Astrocyte (in vitro differentiated cells and primary cell): Measurements from ENCODE around the gene RPRD1B. TPM values are rescaled to one million over a fixed set of nuclear protein-coding genes. Genes with fewer than 3 reads are reported as not detected.

Experiments used
- DNase-seq: peaks from one replicate; pipeline ENCODE4 v3.0.0-alpha.2; 2010; ENCODE audit warnings: low read depth
- FAIRE-seq: peaks from 2 replicates; lab custom pipeline; 2011; peaks lifted over from hg19 to GRCh38; lab: Jason Lieb, UNC
- H2AFZ ChIP-seq: 2 replicates; pipeline ENCODE4 v1.6.0; 2012; ENCODE audit warnings: low read depth, low read length, inconsistent platforms
- H3K27ac ChIP-seq: 2 replicates; pipeline ENCODE4 v1.5.1; 2011; ENCODE audit warnings: low read depth, low read length, inconsistent platforms
- H3K27me3 ChIP-seq: 2 replicates; pipeline ENCODE4 v1.6.0; 2011; ENCODE audit warnings: low read length, inconsistent platforms; ENCODE audit not compliant: insufficient read depth
- H3K36me3 ChIP-seq: 2 replicates; pipeline ENCODE4 v1.5.1; 2011; ENCODE audit warnings: low read length, inconsistent platforms; ENCODE audit not compliant: insufficient read depth
- H3K4me1 ChIP-seq: 2 replicates; pipeline ENCODE4 v1.5.1; 2011; ENCODE audit warnings: low read length, inconsistent platforms; ENCODE audit not compliant: insufficient read depth
- H3K4me2 ChIP-seq: 2 replicates; pipeline ENCODE4 v1.6.0; 2012; ENCODE audit warnings: low read length, inconsistent platforms
- H3K4me3 ChIP-seq: 2 replicates; pipeline ENCODE4 v1.5.1; 2011; ENCODE audit warnings: low read depth, mild to moderate bottlenecking, low read length, inconsistent platforms; ENCODE audit not compliant: insufficient read depth
- H3K79me2 ChIP-seq: 2 replicates; pipeline ENCODE4 v1.6.0; 2012; ENCODE audit warnings: mild to moderate bottlenecking, low read length, inconsistent platforms; ENCODE audit not compliant: insufficient read depth
- H3K9ac ChIP-seq: 2 replicates; pipeline ENCODE4 v1.6.0; 2012; ENCODE audit warnings: mild to moderate bottlenecking, low read length, inconsistent platforms
- H3K9me3 ChIP-seq: 2 replicates; pipeline ENCODE4 v1.5.1; 2012; ENCODE audit warnings: low read depth, mild to moderate bottlenecking, low read length, inconsistent platforms; ENCODE audit not compliant: insufficient read depth
- H4K20me1 ChIP-seq: 2 replicates; pipeline ENCODE4 v1.6.0; 2012; ENCODE audit warnings: low read length, inconsistent platforms; ENCODE audit not compliant: insufficient read depth
- H3K27ac Mint-ChIP-seq: one replicate; pipeline ENCODE4 v1.8.0; 2021; ENCODE audit warnings: mild to moderate bottlenecking, mixed read lengths; ENCODE audit not compliant: unreplicated experiment
- H3K27me3 Mint-ChIP-seq: one replicate; pipeline ENCODE4 v1.8.0; 2021; ENCODE audit warnings: low read depth, mixed read lengths; ENCODE audit not compliant: unreplicated experiment
- H3K36me3 Mint-ChIP-seq: one replicate; pipeline ENCODE4 v1.8.0; 2021; ENCODE audit warnings: low read depth, mixed read lengths; ENCODE audit not compliant: unreplicated experiment
- H3K4me1 Mint-ChIP-seq: one replicate; pipeline ENCODE4 v1.8.0; 2021; ENCODE audit warnings: low read depth, mixed read lengths; ENCODE audit not compliant: unreplicated experiment
- H3K4me3 Mint-ChIP-seq: one replicate; pipeline ENCODE4 v1.8.0; 2021; ENCODE audit warnings: mild to moderate bottlenecking, moderate library complexity, mixed read lengths; ENCODE audit not compliant: unreplicated experiment
- H3K9me3 Mint-ChIP-seq: one replicate; pipeline ENCODE4 v1.8.0; 2021; ENCODE audit warnings: mild to moderate bottlenecking, mixed read lengths; ENCODE audit not compliant: unreplicated experiment
- EZH2 ChIP-seq: IDR thresholded peaks from 2 replicates; pipeline ENCODE4 v1.6.1; 2012; ENCODE audit warnings: mild to moderate bottlenecking, low read length, inconsistent platforms; ENCODE audit not compliant: insufficient read depth
- total RNA-seq: library from RNA; stranded (reverse); gene quantifications from 2 replicates; pipeline ENCODE4 v1.2.1, GENCODE V29; 2021
- TF ChIP-seq, protein P1 (sequence below): IDR thresholded peaks from 2 replicates; pipeline ENCODE4 v1.5.1; 2011; ENCODE audit warnings: low read depth, mild to moderate bottlenecking, inconsistent platforms, low read length, moderate library complexity; ENCODE audit not compliant: insufficient read depth

The RPRD1B gene
- total RNA-seq, 1 donor from 2014 or later, result 20.7 TPM

DNA sequence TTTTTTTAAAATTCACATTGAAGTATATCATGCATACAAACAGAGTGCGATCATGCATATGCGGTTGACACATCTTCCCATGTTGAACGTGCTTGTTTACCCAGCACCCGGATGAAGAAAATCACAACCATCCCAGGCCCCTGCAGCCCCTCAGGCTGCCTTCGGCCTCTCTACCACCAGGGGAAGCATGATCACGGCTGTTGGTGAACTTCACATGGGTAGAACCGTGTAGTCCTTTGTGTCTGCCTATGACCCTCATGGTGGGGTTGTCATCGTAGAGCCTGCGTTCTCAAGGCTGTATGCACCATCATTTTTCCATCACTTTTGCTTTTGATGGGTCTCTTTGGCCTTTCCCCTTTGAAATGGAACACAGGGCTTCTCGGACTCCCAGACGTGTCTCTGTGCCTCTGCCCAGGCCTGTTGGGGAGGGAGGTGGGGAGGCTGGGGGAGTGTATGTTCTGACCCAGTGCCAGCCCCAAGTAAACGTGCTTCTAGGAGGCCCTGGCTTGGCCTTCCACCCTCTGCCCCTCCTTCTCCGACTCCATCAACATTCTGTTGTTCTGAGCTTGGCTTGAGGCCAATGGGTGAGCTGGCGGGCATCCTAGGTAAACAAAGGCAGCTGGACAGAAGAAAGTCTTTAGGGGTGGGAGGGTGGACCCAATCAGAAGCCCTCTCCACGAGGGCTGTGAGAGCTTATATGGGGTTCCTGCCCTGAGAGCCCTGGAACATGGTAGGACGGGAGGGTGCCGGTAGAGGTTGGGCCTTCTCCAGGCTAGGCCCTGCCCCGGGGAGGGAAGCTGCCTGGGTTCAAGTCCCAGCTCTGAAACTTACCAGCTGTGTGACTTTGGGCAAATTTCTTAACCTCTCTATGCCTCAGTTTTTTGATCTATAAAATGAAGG is 91.9 kb downstream of the RPRD1B start:
- H3K4me3 Mint-ChIP-seq, result no peak overlapping the region
- peaks cover under 1% of the 10 kb centered on the region for H3K36me3 ChIP-seq
- H3K9me3 Mint-ChIP-seq, result no peaks in the 10 kb centered on the region
- no peaks in the 10 kb centered on the region for H4K20me1 ChIP-seq
- no peaks in the 10 kb centered on the region for H3K27me3 ChIP-seq
- H3K27me3 Mint-ChIP-seq, result no peaks in the 10 kb centered on the region
- peaks cover 39% of the 10 kb centered on the region for H3K4me1 ChIP-seq
- peak overlapping the region; percentile 1 for H3K27ac ChIP-seq
- H3K79me2 ChIP-seq, result no peaks in the 10 kb centered on the region
- no peak overlapping the region for H2AFZ ChIP-seq
- H3K4me2 ChIP-seq, result peak overlapping the region; percentile 16
- no peaks in the 10 kb centered on the region for H3K9me3 ChIP-seq
- no peak for TF ChIP-seq EZH2
- TF ChIP-seq, protein P1, sequence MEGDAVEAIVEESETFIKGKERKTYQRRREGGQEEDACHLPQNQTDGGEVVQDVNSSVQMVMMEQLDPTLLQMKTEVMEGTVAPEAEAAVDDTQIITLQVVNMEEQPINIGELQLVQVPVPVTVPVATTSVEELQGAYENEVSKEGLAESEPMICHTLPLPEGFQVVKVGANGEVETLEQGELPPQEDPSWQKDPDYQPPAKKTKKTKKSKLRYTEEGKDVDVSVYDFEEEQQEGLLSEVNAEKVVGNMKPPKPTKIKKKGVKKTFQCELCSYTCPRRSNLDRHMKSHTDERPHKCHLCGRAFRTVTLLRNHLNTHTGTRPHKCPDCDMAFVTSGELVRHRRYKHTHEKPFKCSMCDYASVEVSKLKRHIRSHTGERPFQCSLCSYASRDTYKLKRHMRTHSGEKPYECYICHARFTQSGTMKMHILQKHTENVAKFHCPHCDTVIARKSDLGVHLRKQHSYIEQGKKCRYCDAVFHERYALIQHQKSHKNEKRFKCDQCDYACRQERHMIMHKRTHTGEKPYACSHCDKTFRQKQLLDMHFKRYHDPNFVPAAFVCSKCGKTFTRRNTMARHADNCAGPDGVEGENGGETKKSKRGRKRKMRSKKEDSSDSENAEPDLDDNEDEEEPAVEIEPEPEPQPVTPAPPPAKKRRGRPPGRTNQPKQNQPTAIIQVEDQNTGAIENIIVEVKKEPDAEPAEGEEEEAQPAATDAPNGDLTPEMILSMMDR, result no peak
- H3K9ac ChIP-seq, result no peak overlapping the region
- FAIRE-seq (no peak), DNase-seq (peak; percentile 62)
- H3K36me3 Mint-ChIP-seq, result peaks cover 2% of the 10 kb centered on the region
- peak overlapping the region; percentile 26 for H3K27ac Mint-ChIP-seq
- H3K4me1 Mint-ChIP-seq, result peaks cover 25% of the 10 kb centered on the region
- H3K4me3 ChIP-seq, result no peak overlapping the region

DNA sequence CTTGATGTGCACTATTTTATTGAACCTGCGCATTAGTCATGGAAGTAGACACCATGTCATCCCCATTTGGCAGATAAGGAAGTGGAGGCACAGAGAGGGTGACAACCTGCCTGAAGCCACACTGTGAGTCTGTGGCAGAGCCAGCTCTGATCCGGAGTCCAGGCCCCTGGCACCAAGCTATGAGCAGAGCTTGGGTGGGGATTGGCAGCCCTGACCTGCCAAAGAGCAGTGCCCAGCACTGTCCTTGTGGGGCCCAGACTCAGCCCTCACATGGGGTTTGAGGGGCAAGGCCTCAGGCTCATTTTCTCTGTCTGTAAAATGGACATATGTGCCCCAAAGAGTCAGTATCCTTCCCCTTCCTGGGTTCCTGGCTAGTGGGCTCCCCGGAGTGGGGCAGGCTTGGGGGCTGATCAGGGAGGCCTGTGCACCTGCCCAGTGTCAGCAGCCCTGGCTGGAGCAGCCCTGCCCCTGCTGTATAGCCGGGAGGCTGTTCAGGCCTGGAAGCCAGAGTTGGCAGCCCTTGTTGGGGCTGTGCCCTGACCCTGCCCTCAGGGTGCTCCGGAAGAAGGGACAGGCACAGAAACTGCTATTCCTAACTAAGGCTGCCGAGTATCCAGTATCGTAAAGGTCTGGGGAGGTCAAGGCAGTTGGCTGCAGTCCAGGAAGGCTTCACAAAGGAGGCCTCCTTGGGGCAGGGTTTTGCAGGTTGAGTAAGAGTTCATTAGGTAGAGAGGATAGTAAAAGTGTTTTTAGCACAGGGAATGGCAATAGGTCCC is 92.8 kb downstream of the RPRD1B start:
- Histone ChIP-seq H3K27me3 (no peaks in the 10 kb centered on the region), H2AFZ (no peak overlapping the region), H3K4me2 (peak overlapping the region; percentile 37), H3K9ac (peak overlapping the region; percentile 4), H3K4me1 (peaks cover 39% of the 10 kb centered on the region), H3K27ac (peak overlapping the region; percentile 17), H3K36me3 (peaks cover 4% of the 10 kb centered on the region), H4K20me1 (no peaks in the 10 kb centered on the region), H3K9me3 (no peaks in the 10 kb centered on the region), H3K79me2 (no peaks in the 10 kb centered on the region), H3K4me3 (no peak overlapping the region)
- Mint-ChIP-seq H3K9me3 (no peaks in the 10 kb centered on the region), H3K4me3 (no peak overlapping the region), H3K27me3 (peaks cover 2% of the 10 kb centered on the region), H3K27ac (peak overlapping the region; percentile 26), H3K36me3 (peaks cover 2% of the 10 kb centered on the region), H3K4me1 (peaks cover 25% of the 10 kb centered on the region)
- TF ChIP-seq, protein P1, result no peak
- no peak for TF ChIP-seq EZH2
- DNase-seq (no peak), FAIRE-seq (no peak)
